Suprapubic skin (tissue), 4 donors: Measurements from ENCODE around the gene MAP3K6.

Experiments used
- POLR2A ChIP-seq, 2 donors: fragments of 450-650 bp; IDR thresholded peaks; one replicate each; pipeline ENCODE4 v1.6.1; 2017; ENCODE audit warnings: antibody characterized with exemption in 2 of 2, mild to moderate bottlenecking in 2 of 2, moderate library complexity in 2 of 2
- POLR2AphosphoS5 ChIP-seq, 3 donors: sonication (generic); formaldehyde crosslinking; IDR thresholded peaks; one replicate each; pipeline ENCODE4 v1.6.1; 2017; ENCODE audit warnings: antibody characterized with exemption in 3 of 3
- TF ChIP-seq, protein P1 (sequence below), 2 donors: fragments of 200-600 bp in 1 of 2; fragments of 450-650 bp in 1 of 2; sonication (generic) in 1 of 2; IDR thresholded peaks; one replicate each; pipeline ENCODE4 v1.5.1; 2016 to 2019; ENCODE audit warnings: antibody characterized with exemption in 2 of 2, mild to moderate bottlenecking in 1 of 2, moderate library complexity in 1 of 2

DNA sequence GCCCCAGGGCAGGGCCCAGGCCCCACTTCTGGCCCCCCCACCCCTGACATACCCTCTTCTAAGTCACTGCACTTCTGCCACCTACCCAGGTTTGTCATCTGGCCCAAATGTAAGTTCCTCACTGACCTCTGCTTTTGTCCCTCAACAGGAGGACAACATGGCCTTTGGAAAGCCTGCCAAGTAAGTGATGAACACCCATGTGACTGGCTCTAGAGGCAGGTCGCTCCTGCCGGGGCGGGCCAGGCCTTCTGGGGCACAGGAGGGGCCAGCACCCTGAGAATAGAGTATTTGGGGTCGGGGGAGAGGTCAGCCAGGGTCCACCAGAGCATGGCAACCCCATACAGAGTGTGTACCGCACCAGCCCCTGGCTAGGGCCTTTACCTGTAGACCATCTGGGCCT lies 34.8 kb downstream of the MAP3K6 start:
- TF ChIP-seq, protein P1, sequence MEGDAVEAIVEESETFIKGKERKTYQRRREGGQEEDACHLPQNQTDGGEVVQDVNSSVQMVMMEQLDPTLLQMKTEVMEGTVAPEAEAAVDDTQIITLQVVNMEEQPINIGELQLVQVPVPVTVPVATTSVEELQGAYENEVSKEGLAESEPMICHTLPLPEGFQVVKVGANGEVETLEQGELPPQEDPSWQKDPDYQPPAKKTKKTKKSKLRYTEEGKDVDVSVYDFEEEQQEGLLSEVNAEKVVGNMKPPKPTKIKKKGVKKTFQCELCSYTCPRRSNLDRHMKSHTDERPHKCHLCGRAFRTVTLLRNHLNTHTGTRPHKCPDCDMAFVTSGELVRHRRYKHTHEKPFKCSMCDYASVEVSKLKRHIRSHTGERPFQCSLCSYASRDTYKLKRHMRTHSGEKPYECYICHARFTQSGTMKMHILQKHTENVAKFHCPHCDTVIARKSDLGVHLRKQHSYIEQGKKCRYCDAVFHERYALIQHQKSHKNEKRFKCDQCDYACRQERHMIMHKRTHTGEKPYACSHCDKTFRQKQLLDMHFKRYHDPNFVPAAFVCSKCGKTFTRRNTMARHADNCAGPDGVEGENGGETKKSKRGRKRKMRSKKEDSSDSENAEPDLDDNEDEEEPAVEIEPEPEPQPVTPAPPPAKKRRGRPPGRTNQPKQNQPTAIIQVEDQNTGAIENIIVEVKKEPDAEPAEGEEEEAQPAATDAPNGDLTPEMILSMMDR (IDR thresholded peaks at IDR 0.05), result no peak
- no peak for TF ChIP-seq POLR2AphosphoS5 (IDR thresholded peaks at IDR 0.05)
- TF ChIP-seq POLR2A (IDR thresholded peaks at IDR 0.05), result no peak
